KMS-11 (cell line): ENCODE data around the gene UCHL3.

ENCODE experiments used
- H2AFZ ChIP-seq: fragments of 200-600 bp; sonication (generic); 2 replicates; pipeline ENCODE4 v1.6.1; 2016; ENCODE audit warnings: antibody characterized with exemption, mixed run types, low read depth
- H3K27ac ChIP-seq: fragments of 200-600 bp; sonication (generic); 2 replicates; pipeline ENCODE4 v1.6.1; 2016; ENCODE audit warnings: mild to moderate bottlenecking, mixed run types
- H3K27me3 ChIP-seq: fragments of 200-600 bp; sonication (generic); 2 replicates; pipeline ENCODE4 v1.6.1; 2017; ENCODE audit warnings: mild to moderate bottlenecking, low read depth, mixed run types, moderate library complexity; ENCODE audit not compliant: insufficient read depth
- H3K36me3 ChIP-seq: fragments of 200-600 bp; sonication (generic); 2 replicates; pipeline ENCODE4 v1.6.1; 2017; ENCODE audit warnings: mild to moderate bottlenecking, mixed run types; ENCODE audit not compliant: insufficient read depth
- H3K4me1 ChIP-seq: fragments of 200-600 bp; sonication (generic); 2 replicates; pipeline ENCODE4 v1.6.1; 2016; ENCODE audit warnings: mild to moderate bottlenecking, low read depth, mixed run types; ENCODE audit not compliant: poor library complexity, severe bottlenecking
- H3K4me2 ChIP-seq: fragments of 200-600 bp; sonication (generic); 2 replicates; pipeline ENCODE4 v1.7.0; 2016; ENCODE audit warnings: mild to moderate bottlenecking, mixed run types
- H3K4me3 ChIP-seq: fragments of 200-600 bp; sonication (generic); IDR thresholded peaks from 2 replicates; pipeline ENCODE4 v1.6.1; 2017; ENCODE audit warnings: low read depth, low read length, mixed read lengths; ENCODE audit not compliant: insufficient read depth
- H3K79me2 ChIP-seq: fragments of 200-600 bp; sonication (generic); 2 replicates; pipeline ENCODE4 v1.6.1; 2016; ENCODE audit warnings: low read depth, mixed run types; ENCODE audit not compliant: insufficient read depth
- H3K9ac ChIP-seq: fragments of 200-600 bp; sonication (generic); 2 replicates; pipeline ENCODE4 v1.6.1; 2016; ENCODE audit warnings: mild to moderate bottlenecking, mixed run types
- H4K20me1 ChIP-seq: fragments of 200-600 bp; sonication (generic); 2 replicates; pipeline ENCODE4 v1.6.1; 2016; ENCODE audit warnings: mild to moderate bottlenecking, mixed run types; ENCODE audit not compliant: insufficient read depth
- TF ChIP-seq, protein P1 (sequence below): fragments of 200-600 bp; sonication (generic); conservative IDR thresholded peaks from 2 replicates; pipeline ENCODE4 v1.6.1; 2017; ENCODE audit warnings: low read depth, mild to moderate bottlenecking, antibody characterized with exemption, low read length, moderate library complexity, mixed read lengths

The UCHL3 gene

DNA sequence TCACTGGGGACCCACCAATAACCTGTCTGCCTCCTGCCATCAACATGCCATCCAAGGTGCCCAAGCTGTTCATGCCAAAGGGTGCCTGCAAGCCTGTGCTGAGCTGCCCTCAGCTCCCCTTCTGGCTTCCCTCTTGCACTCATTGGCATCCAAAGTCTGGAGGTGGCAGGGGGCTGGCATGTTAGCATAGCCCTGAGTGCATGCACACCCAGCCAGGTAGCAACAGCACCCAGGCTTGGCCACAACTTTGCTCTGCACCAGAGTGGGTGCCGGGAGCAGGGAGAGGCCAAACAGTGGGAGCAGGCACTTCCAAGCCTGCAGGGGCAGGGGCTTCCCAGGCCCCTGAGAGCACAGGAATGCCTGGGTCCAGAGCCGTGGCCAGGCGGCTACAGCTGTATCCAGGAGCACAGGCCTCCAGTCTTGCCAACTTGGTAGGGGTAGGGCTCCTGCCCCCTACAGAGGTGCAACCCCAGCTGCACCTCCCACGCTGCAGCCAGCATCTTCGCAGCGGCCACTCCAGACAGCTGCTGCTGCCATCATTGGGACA, 41.5 kb upstream of the UCHL3 start:
- H3K4me1 ChIP-seq, result peaks cover 14% of the 10 kb centered on the region
- no peaks in the 10 kb centered on the region for H3K36me3 ChIP-seq
- no peak overlapping the region for H3K27ac ChIP-seq
- H2AFZ ChIP-seq, result no peak overlapping the region
- no peaks in the 10 kb centered on the region for H4K20me1 ChIP-seq
- H3K4me3 ChIP-seq, result no peak overlapping the region
- TF ChIP-seq, protein P1, sequence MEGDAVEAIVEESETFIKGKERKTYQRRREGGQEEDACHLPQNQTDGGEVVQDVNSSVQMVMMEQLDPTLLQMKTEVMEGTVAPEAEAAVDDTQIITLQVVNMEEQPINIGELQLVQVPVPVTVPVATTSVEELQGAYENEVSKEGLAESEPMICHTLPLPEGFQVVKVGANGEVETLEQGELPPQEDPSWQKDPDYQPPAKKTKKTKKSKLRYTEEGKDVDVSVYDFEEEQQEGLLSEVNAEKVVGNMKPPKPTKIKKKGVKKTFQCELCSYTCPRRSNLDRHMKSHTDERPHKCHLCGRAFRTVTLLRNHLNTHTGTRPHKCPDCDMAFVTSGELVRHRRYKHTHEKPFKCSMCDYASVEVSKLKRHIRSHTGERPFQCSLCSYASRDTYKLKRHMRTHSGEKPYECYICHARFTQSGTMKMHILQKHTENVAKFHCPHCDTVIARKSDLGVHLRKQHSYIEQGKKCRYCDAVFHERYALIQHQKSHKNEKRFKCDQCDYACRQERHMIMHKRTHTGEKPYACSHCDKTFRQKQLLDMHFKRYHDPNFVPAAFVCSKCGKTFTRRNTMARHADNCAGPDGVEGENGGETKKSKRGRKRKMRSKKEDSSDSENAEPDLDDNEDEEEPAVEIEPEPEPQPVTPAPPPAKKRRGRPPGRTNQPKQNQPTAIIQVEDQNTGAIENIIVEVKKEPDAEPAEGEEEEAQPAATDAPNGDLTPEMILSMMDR, result no peak
- H3K4me2 ChIP-seq, result no peak overlapping the region
- H3K9ac ChIP-seq, result no peak overlapping the region
- H3K79me2 ChIP-seq, result no peaks in the 10 kb centered on the region
- H3K27me3 ChIP-seq, result no peaks in the 10 kb centered on the region

DNA sequence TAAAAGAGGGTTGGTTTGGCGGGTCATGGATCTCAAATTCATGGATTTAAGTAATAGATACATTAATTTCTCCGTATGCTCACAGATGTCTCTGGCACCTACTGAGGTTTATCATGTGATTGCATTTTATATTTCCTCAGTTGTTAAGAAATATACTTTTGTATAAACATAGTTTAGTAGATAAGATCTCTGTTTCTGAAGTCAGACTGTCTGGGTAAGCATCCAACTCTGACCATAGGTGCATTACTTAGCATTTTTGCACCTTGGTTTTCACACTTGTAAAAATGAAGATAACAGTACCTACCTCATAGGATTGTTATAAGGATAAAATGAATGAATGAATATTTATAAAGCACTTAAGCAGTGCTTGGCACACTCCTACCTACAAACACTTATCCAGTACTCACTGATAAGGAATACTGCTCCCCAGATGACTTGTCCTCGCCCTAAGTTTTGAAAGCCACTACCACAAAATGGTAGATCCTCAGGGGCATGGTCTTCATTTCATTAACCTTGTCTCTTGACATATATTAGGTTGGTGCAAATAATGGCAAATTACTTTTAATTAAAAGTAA, 38.5 kb upstream of the UCHL3 start:
- peaks cover 14% of the 10 kb centered on the region for H3K4me1 ChIP-seq
- H3K9ac ChIP-seq, result no peak overlapping the region
- H2AFZ ChIP-seq, result no peak overlapping the region
- no peaks in the 10 kb centered on the region for H4K20me1 ChIP-seq
- no peaks in the 10 kb centered on the region for H3K27me3 ChIP-seq
- TF ChIP-seq, protein P1, result no peak
- H3K27ac ChIP-seq, result no peak overlapping the region
- no peak overlapping the region for H3K4me2 ChIP-seq
- no peak overlapping the region for H3K4me3 ChIP-seq
- H3K79me2 ChIP-seq, result no peaks in the 10 kb centered on the region
- H3K36me3 ChIP-seq, result no peaks in the 10 kb centered on the region

GRCh38 chr13:75512253-75512652, 37.3 kb upstream of the UCHL3 start:
- Histone ChIP-seq H3K27me3 (no peaks in the 10 kb centered on the region), H3K4me2 (no peak overlapping the region), H4K20me1 (no peaks in the 10 kb centered on the region), H3K4me1 (peaks cover 14% of the 10 kb centered on the region), H3K36me3 (no peaks in the 10 kb centered on the region), H3K9ac (no peak overlapping the region), H2AFZ (no peak overlapping the region), H3K4me3 (no peak overlapping the region), H3K79me2 (no peaks in the 10 kb centered on the region), H3K27ac (no peak overlapping the region)
- TF ChIP-seq, protein P1, result no peak

DNA sequence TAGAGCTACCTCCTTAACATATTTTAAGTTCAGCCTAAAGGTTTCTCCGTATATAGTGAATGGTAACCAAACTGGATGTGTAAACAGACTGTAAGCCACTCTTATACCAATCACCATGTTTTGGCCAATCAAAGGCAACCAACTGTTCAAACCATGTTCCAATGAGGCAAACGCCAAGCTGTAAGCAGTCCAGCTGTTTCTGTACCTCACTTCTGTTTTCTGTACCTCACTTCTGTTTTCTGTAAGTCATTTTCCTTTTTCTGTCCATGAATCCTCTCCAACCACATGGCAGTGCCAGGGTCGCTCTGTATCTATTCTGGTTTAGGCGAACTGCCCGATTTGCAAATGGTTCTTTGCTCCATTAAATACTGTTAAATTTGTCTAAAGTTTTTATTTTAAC, 36.3 kb upstream of the UCHL3 start:
- TF ChIP-seq, protein P1, result no peak
- H3K27ac ChIP-seq, result no peak overlapping the region
- H3K9ac ChIP-seq, result no peak overlapping the region
- no peak overlapping the region for H2AFZ ChIP-seq
- H3K4me2 ChIP-seq, result no peak overlapping the region
- H3K27me3 ChIP-seq, result no peaks in the 10 kb centered on the region
- H3K79me2 ChIP-seq, result no peaks in the 10 kb centered on the region
- H4K20me1 ChIP-seq, result no peaks in the 10 kb centered on the region
- H3K4me3 ChIP-seq, result no peak overlapping the region
- peaks cover 14% of the 10 kb centered on the region for H3K4me1 ChIP-seq
- H3K36me3 ChIP-seq, result no peaks in the 10 kb centered on the region
